Epithelial cell of esophagus (primary cell): ENCODE data around the gene S100A3.

Experiments used
- DNase-seq: peaks from one replicate; pipeline ENCODE4 v3.0.0; 2010; ENCODE audit warnings: low read depth
- H3K4me3 ChIP-seq: 2 replicates; pipeline ENCODE4 v1.5.1; 2011; ENCODE audit warnings: mild to moderate bottlenecking, low read length, control low read depth
- TF ChIP-seq, protein P1 (sequence below): IDR thresholded peaks from 2 replicates; pipeline ENCODE4 v1.5.1; 2011; ENCODE audit warnings: low read depth, mild to moderate bottlenecking, low read length, control low read depth, inconsistent platforms; ENCODE audit not compliant: insufficient read depth; ENCODE audit errors: missing control alignments

Gene S100A3

DNA sequence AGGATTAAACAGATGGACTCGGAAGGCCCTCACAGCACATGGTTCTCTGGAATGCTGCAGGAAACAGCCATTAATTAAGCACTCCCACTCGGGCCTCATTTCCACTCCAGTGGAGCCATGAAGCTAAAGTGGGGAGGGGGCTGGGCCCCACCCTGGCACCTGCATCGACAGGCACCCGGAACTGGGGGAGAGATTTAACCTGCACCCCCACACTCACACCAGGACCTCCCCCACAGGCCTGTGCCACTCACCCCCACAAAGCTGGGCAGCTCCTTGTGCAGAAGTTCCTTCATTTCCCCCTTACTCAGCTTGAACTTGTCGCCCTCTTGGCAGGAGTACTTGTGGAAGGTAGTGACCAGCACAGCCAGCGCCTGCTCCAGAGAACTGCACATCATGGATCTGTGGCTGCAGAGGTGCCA, 14.4 kb upstream of the S100A3 start:
- DNase-seq = peak; percentile 28
- TF ChIP-seq, protein P1, sequence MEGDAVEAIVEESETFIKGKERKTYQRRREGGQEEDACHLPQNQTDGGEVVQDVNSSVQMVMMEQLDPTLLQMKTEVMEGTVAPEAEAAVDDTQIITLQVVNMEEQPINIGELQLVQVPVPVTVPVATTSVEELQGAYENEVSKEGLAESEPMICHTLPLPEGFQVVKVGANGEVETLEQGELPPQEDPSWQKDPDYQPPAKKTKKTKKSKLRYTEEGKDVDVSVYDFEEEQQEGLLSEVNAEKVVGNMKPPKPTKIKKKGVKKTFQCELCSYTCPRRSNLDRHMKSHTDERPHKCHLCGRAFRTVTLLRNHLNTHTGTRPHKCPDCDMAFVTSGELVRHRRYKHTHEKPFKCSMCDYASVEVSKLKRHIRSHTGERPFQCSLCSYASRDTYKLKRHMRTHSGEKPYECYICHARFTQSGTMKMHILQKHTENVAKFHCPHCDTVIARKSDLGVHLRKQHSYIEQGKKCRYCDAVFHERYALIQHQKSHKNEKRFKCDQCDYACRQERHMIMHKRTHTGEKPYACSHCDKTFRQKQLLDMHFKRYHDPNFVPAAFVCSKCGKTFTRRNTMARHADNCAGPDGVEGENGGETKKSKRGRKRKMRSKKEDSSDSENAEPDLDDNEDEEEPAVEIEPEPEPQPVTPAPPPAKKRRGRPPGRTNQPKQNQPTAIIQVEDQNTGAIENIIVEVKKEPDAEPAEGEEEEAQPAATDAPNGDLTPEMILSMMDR = no peak
- peak overlapping the region; percentile 96 for H3K4me3 ChIP-seq

DNA sequence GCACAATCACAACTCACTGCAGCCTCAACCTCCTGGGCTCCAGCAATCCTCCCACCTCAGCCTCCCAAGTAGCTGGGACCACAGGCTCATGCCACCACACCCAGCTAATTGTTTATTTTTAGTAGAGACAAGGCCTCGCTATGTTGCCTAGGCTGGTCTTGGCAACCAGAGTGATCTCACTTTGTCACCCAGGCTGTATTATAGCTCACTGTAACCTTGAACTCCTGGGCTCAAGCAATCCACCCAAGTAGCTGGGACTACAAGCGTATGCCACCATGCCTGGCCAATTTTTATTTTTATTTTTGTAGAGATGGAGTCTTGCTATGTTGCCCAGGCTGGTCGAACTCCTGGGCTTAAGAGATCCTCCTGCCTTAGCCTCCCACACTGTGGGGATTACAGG, 13.0 kb upstream of the S100A3 start:
- peak overlapping the region; percentile 96 for H3K4me3 ChIP-seq
- peak; percentile 69 for DNase-seq

DNA sequence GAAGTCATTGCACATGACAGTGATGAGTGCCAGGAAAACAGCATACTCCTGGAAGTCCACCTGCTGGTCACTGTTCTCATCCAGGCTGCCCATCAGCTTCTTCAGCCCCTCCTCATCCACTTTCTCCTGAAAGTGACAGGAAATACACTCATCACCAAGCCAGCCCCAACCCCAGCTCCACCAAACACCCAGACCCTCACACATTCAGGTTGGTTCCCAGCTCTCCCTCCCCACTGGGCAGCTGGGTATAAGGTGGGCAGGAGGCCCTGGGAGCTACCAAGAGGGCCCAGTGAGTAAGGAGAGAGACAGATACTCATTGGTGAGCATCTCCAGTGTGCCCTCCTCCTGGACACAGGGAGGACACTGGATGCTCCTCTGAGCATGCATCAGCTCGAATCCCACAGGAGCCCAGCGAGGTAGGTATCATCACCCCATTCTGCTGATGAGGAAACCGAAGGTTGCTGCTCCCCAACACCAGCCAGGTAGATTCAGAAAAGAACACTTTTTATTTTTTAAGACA, 12.5 kb upstream of the S100A3 start:
- H3K4me3 ChIP-seq = peak overlapping the region; percentile 96
- TF ChIP-seq, protein P1 = no peak
- peak; percentile 76 for DNase-seq

DNA sequence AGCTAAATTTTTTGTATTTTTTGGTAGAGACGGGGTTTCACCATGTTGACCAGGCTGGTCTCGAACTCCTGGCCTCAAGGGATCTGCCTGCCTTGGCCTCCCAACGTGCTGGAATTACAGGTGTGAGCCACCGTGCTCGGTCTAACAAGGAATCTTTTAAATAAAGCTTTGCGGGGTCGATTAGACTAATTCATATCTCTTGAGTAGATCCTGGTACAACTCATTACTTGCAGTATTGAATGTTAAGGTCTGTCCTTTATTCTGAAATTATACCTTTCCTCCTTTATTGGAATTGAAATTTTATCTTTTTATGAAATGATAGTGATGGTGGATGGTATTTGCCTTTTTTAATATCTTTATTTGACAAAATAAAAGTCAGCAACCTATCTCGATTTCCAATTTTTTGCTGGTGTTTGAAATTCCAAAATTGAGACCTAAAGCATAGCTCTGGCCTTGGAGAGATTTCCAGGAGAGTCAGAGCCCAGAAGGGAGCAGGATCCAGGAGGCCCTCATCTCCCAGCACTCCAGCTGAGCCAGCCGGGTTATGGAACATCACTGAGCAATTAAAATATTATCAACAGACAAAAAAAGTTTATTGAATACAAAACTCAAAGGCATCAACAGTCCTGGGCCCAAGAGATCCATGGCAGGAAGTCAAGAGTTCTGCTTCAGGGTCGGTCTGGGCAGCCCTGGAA, 11.9 kb upstream of the S100A3 start:
- H3K4me3 ChIP-seq = peak overlapping the region; percentile 3
- peak; percentile 71 for DNase-seq
- TF ChIP-seq, protein P1 = no peak

DNA sequence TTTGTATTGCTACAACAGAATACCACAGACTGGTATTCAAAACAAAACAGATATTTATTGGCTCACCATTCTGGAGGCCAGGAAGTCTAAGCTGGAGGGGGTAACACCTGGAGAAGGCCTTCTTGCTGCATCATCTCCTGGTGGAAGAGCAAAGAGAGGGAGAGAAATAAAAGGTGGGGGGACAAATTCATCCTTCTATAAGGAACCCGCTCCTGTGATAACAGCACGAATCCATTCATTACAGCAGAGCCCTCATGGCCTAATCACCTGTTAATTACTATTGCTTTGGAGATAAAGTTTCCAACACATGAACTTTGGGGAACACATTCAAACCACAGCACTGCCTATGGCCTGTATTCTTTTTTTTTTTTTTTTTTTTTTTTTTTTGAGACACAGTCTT, 11.2 kb upstream of the S100A3 start:
- TF ChIP-seq, protein P1 = no peak
- DNase-seq = peak; percentile 76
- H3K4me3 ChIP-seq = no peak overlapping the region

DNA sequence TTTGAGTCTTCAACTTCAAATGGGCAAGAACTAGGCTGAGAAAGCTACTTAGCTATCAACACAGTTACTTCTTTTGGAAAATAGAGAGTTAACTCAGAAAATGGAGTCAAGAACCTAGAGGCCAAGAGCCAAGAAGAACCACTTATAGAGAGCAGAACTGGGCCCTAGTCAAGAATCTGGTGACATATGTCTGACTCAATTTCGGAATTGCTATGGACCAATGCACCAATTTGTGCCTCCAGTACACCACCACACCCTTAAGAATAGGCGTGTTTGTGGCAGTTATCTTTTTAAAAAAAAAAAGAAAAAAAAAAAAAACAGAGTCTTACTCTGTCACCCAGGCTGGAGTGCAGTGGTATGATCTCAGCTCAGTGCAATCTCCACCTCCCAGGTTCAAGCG, 8.8 kb upstream of the S100A3 start:
- TF ChIP-seq, protein P1 = no peak
- DNase-seq = peak; percentile 52
- no peak overlapping the region for H3K4me3 ChIP-seq

DNA sequence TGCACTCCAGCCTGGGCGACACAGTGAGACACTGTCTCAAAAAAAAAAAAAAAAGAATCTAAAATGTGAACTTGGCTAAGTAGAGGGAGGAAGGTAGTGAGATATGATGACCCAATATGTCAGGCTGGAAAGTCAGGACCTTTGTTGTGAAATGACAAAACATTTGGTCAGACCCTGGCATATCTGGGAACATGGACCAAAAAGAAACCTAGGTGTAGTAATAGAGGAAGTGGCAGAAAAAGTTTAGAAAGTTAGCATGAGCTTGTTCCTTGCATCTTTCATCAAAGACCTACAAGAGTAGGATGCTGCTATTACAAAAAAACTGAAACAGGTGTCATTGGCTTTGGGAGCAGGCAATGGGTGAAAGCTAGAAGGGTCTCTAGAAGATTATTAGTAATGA, 7.3 kb upstream of the S100A3 start:
- DNase-seq = peak; percentile 14
- H3K4me3 ChIP-seq = no peak overlapping the region
- TF ChIP-seq, protein P1 = no peak
